Measurements from ENCODE around the gene SLIT2. TPM values are rescaled to one million over a fixed set of nuclear protein-coding genes. Genes with fewer than 3 reads are reported as not detected.

SLIT2 gene
- total and polyA plus RNA-seq, 11 donors: 0.99 to 19.4 (median 4.0) TPM

DNA sequence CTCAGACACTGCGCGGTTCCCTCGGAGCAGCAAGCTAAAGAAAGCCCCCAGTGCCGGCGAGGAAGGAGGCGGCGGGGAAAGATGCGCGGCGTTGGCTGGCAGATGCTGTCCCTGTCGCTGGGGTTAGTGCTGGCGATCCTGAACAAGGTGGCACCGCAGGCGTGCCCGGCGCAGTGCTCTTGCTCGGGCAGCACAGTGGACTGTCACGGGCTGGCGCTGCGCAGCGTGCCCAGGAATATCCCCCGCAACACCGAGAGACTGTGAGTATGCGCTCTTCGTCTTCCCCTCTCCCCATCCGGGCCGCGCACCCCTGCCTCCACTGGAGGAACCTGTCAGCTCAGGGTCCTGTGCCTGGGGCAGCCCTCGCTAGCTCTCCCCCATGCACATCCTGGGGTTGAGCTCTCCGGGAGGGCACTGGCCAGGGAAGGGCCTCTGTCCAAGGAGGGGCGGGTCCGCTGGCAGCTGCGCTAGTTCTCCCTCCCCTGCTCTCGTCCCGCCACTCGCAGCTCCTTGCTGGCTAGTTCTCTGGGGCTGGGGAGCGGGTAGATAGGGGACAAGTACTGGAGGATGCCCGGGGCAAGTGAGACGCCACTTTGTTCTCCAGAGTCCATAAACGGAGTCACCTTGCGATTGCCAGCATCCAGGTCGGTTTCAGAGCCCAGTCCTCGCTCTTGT is 2.2 kb downstream of the SLIT2 start:
- DNase-seq: peak; percentile 15 to 64 (median 27)

GRCh38 chr4:20254511-20255250 is 3.0 kb downstream of the SLIT2 start:
- H3K4me3 ChIP-seq: peak overlapping the region; percentile 30 to 80 (median 62)
- H3K27ac ChIP-seq: peak overlapping the region in 3 of 12 donors; percentile 3 to 42 (median 38)
- 4 to 7% (median 5%) methylated on average over 31 to 72 of the region's 72 CpGs for WGBS, 4 donors
- intact Hi-C loops (cut with DNase I): loop anchor here in 1 of 10 donors (10.0 kb wide), 1 partner anchor 1570 kb away; no protein-coding TSS in a partner anchor
- ATAC-seq (peak in 3 of 4 donors; percentile 14 to 32 (median 19)), DNase-seq (peak; percentile 18 to 64 (median 26))
- H3K36me3 ChIP-seq: no peaks in the 10 kb centered on the region
- peaks cover 6 to 59% (median 32%) of the 10 kb centered on the region in 9 donors for H3K27me3 ChIP-seq
- peaks cover 0 to 43% (median 12%) of the 10 kb centered on the region in 12 donors for H3K4me1 ChIP-seq
- no peaks in the 10 kb centered on the region for H3K9me3 ChIP-seq
- TF ChIP-seq CTCF (IDR thresholded peaks at IDR 0.05) (no peak), POLR2A (IDR thresholded peaks at IDR 0.05) (no peak)

More for the DNA sequence above, 2.2 kb downstream of the SLIT2 start:
- no peaks in the 10 kb centered on the region for H3K36me3 ChIP-seq
- no peaks in the 10 kb centered on the region for H3K9me3 ChIP-seq
- H3K27me3 ChIP-seq: peaks cover 6 to 51% (median 32%) of the 10 kb centered on the region in 9 donors
- 0 to 1% (median 1%) methylated on average over 19 to 43 of the region's 43 CpGs for WGBS, 4 donors
- intact Hi-C loops (cut with DNase I): loop anchor here in 1 of 10 donors (10.0 kb wide), 1 partner anchor 1569 kb away; no protein-coding TSS in a partner anchor
- peak in 3 of 4 donors; percentile 16 to 27 (median 25) for ATAC-seq
- peak overlapping the region in 1 of 12 donors; percentile 42 for H3K27ac ChIP-seq
- H3K4me1 ChIP-seq: peaks cover 0 to 43% (median 11%) of the 10 kb centered on the region in 12 donors
- TF ChIP-seq CTCF (IDR thresholded peaks at IDR 0.05) (no peak), POLR2A (IDR thresholded peaks at IDR 0.05) (no peak)
- peak overlapping the region; percentile 30 to 80 (median 62) for H3K4me3 ChIP-seq

- no peaks in the 10 kb centered on the region for H3K36me3 ChIP-seq
- intact Hi-C loops (cut with DNase I): loop anchor here in 1 of 10 donors (10.0 kb wide), 1 partner anchor 1570 kb away; no protein-coding TSS in a partner anchor
- WGBS, 4 donors: 43 to 48% (median 45%) methylated on average over 8 of the region's 8 CpGs
- peaks cover 0 to 43% (median 12%) of the 10 kb centered on the region in 12 donors for H3K4me1 ChIP-seq
- peaks cover 6 to 64% (median 32%) of the 10 kb centered on the region in 9 donors for H3K27me3 ChIP-seq
- H3K27ac ChIP-seq: peak overlapping the region in 3 of 12 donors; percentile 3 to 42 (median 38)
- DNase-seq: no peak
- TF ChIP-seq CTCF (IDR thresholded peaks at IDR 0.05): no peak
- no peak for TF ChIP-seq POLR2A (IDR thresholded peaks at IDR 0.05)
- peak overlapping the region; percentile 30 to 80 (median 62) for H3K4me3 ChIP-seq
- no peaks in the 10 kb centered on the region for H3K9me3 ChIP-seq
- no peak for ATAC-seq
Measured at GRCh38 chr4:20255251-20255586, 3.5 kb downstream of the SLIT2 start.

- DNase-seq (no peak), ATAC-seq (no peak)
- Histone ChIP-seq H3K36me3 (no peaks in the 10 kb centered on the region), H3K9me3 (no peaks in the 10 kb centered on the region), H3K4me1 (peaks cover 0 to 43% (median 12%) of the 10 kb centered on the region in 12 donors), H3K4me3 (peak overlapping the region in 8 of 12 donors; percentile 56 to 80 (median 66)), H3K27me3 (peaks cover 6 to 64% (median 32%) of the 10 kb centered on the region in 9 donors), H3K27ac (no peak overlapping the region)
- TF ChIP-seq POLR2A (IDR thresholded peaks at IDR 0.05): no peak
- TF ChIP-seq CTCF (IDR thresholded peaks at IDR 0.05): no peak
- WGBS, 4 donors: 79 to 89% (median 82%) methylated on average over 4 of the region's 4 CpGs
- intact Hi-C loops (cut with DNase I): loop anchor here in 1 of 10 donors (10.0 kb wide), 1 partner anchor 1571 kb away; no protein-coding TSS in a partner anchor
Measured at GRCh38 chr4:20255823-20256222, 4.1 kb downstream of the SLIT2 start.
